Neural progenitor cell (in vitro differentiated cells): Measurements from ENCODE around the gene FAM193A.

Experiments
- EZH2 ChIP-seq: fragments of 200-600 bp; sonication (generic); IDR thresholded peaks from 2 replicates; pipeline ENCODE4 v1.6.1; 2017; ENCODE audit warnings: antibody characterized with exemption, mild to moderate bottlenecking, moderate library complexity
- EZH2phosphoT487 ChIP-seq: fragments of 200-600 bp; sonication (generic); IDR thresholded peaks from 2 replicates; pipeline ENCODE4 v1.6.1; 2017; ENCODE audit warnings: antibody characterized with exemption
- TF ChIP-seq, protein P1 (sequence below): fragments of 200-600 bp; sonication (generic); IDR thresholded peaks from 2 replicates; pipeline ENCODE4 v1.5.1; 2017; ENCODE audit warnings: antibody characterized with exemption, mild to moderate bottlenecking

DNA sequence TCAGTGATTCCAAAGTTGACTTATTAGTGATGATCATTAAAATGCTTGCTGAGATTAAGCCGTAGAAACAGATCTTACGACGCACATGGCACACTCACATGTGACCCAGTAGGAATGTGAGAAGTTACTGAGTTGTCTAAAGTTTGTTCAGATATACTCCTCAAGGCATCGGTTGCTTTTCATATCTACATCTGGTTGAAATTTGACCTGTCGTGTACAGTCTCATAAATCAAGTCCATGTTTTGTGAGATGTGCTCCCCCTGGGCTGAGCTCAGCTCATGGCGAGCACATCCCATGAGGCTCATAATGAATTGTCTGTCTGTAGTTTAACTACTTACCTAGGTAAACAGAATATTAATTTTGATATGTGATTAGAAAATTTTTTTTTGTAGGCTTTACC, 152.7 kb downstream of the FAM193A start:
- TF ChIP-seq, protein P1, sequence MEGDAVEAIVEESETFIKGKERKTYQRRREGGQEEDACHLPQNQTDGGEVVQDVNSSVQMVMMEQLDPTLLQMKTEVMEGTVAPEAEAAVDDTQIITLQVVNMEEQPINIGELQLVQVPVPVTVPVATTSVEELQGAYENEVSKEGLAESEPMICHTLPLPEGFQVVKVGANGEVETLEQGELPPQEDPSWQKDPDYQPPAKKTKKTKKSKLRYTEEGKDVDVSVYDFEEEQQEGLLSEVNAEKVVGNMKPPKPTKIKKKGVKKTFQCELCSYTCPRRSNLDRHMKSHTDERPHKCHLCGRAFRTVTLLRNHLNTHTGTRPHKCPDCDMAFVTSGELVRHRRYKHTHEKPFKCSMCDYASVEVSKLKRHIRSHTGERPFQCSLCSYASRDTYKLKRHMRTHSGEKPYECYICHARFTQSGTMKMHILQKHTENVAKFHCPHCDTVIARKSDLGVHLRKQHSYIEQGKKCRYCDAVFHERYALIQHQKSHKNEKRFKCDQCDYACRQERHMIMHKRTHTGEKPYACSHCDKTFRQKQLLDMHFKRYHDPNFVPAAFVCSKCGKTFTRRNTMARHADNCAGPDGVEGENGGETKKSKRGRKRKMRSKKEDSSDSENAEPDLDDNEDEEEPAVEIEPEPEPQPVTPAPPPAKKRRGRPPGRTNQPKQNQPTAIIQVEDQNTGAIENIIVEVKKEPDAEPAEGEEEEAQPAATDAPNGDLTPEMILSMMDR, result no peak
- TF ChIP-seq EZH2phosphoT487 (no peak), EZH2 (no peak)
